GOT3 (cell line): ENCODE data around the gene TRMT11.
"Not testable (repeated sequence)": the region's sequence is repeated elsewhere in the genome, so short reads cannot be mapped to it uniquely, and the experiment has no call there.

Source experiments
- DNase-seq: peaks from one replicate; lab custom pipeline; 2025; ENCODE audit warnings: mixed read lengths; lab: John Stamatoyannopoulos, UW

TRMT11 gene

GRCh38 chr6:126047648-126048047, 61.3 kb downstream of the TRMT11 start:
- DNase-seq: no peak

DNA sequence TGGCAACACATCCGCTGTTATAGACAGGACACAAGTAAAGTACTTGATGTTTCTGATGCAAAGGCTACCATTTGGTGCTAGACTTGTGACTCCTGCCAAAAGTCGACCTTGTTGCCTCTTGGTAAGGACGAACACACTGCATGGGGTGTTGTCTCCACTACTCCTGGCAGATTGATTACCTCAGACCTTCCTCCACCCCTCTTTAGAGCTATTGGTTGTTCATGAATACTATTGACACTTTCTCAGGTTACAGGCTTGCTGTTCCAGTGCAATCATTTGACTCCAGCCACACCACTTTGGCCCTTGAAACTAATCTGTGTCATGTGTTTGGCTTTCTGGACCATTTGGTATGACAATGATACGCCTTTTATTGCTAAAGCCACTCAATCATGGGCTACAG, 62.3 kb downstream of the TRMT11 start:
- no peak for DNase-seq

DNA sequence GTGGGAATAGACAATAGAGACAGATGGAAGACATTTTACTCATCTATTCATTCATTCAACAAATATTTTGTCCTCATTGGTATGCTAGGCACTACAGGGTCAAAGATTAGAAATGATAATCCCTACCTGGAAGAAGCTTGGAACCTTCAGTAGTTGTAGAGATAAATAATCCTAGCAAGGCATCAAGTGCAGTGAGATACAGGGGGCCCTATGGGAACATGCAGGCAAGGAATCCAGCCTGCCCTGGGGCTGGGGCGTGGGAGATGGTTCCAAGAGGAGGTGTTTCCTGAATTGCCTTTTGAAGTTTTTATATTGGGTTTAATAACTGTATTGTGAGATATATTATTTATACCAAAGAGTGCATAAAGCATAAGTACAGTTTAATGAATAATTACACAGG, 64.5 kb downstream of the TRMT11 start:
- no peak for DNase-seq

- DNase-seq: no peak
Measured at GRCh38 chr6:126051791-126052190, 65.5 kb downstream of the TRMT11 start.

DNA sequence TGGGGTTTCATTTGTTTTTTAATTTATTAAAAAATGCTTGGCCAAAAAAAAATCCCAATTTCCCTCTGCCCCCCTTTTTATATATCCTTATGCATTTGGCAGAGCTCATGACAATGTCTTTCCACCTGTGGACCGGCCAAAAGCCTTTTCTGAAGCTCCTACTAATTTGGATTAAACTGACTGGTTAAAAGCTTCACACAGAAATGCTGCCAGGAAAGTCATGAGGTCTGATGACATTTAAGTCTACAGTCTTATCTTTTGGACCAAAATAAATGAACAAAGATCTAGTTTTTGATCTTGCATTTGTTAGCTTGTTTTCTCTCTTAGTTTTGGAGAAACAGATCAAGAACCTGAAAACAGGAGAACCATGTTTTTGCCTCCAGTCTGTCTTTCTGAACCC, 66.1 kb downstream of the TRMT11 start:
- DNase-seq: no peak

DNA sequence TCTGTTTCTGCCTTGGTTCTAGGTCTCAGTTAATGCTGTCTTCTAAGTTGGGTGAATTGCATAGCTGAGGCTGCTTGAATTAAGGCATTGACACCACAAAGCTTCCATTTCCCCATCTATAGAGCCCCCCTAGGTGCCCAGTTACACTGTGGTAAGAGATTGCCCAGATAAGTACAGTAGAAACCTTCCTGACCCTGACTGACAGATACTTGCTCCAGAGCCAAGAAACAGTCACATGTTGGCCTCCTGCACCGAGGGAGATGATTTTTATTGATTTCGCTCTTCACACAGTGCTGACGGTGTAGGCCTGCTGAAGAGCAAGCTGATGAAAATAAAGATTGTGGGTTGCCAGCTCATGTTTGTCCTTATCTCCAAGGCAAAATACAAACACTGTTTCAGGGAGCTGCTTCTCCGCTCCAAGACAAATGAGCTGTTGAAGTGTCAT, 67.9 kb downstream of the TRMT11 start:
- DNase-seq: no peak

DNA sequence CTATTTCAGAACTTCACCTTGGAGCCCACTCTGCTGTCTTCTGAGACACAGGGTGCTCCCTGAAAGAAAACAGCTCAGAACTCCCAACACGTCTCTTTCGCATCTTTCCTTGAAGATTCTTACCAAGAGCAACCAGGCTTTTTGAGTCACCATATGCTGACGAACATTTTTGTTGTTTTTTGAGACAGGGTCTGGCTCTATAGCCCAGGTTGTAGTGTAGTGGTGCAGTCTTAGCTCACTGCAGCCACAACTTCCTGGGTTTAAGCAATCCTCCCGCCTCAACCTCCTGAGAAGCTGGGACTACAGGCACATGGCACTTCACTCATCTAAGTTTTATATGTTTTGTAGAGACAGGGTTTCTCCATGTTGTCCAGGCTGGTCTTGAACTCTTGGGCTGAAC, 68.5 kb downstream of the TRMT11 start:
- DNase-seq: no peak

- DNase-seq: no peak
Measured at GRCh38 chr6:126055449-126055848, 69.1 kb downstream of the TRMT11 start.

GRCh38 chr6:126056355-126057004, 70.1 kb downstream of the TRMT11 start:
- DNase-seq: no peak

DNA sequence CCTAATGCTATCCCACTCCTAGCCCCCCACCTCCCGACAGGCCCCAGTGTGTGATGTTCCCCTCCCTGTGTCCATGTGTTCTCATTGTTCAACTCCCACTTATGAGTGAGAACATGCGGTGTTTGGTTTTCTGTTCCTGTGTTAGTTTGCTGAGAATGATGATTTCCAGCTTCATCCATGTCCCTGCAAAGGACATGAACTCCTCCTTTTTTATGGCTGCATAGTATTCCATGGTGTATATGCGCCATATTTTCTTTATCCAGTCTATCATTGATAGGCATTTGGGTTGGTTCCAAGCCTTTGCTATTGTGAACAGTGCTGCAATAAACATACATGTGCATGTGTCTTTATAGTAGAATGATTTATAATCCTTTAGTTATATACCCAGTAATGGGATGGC, 71.7 kb downstream of the TRMT11 start:
- DNase-seq: not testable (repeated sequence)

DNA sequence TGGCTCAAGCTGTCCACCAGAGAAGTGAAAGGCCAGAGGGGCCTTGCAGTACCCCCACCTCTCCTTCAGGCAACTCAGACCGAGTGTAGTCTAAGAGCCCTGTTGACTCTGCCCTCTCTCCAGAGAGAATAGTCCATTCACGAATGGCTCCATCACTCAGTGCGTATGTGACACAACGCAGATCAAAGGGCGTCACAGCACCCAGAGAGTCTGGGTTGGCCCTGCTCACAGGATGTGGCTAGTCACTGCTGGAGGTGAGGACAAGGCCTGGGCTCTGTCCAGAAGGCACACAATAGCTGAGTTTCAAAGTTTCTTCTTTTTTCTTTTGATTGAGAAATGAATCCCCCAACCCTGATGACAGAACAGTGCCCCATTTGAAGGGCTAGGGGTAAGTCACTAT, 74.1 kb downstream of the TRMT11 start:
- no peak for DNase-seq

GRCh38 chr6:126063512-126064146, 77.3 kb downstream of the TRMT11 start:
- DNase-seq: no peak

GRCh38 chr6:126064257-126064747, 78.0 kb downstream of the TRMT11 start:
- DNase-seq: no peak

DNA sequence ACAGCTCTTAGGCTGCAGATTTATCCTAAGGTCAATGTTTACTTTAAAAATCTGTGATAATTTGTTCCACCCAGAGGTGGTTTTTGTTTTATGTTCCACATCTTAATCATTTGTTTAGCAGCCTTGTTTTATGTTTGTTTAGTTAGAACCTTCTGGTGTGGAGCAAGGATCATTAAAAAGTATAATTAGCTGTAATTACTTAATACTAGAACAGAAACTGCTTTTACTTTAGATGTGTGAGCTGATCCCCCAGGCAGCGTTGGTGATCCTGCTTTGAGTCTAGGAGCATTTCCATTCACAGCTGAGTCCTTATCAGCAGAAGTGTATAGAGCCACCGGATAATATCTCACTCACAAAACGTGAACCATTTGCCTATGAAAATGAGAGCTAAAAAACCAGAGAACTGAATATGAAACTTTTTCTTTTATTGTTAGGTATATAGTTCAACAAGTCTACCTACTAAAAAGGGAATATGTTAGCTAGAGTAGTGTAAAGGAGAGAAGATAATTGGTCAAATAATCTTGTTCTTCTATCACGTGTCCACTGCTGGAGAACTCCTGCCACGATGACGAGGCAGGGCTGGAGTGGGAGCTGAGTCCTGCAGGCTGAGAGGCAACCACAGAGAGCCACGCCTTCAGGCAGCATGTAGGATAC, 78.5 kb downstream of the TRMT11 start:
- DNase-seq: no peak

- no peak for DNase-seq
Measured at GRCh38 chr6:126066053-126067048, 80.0 kb downstream of the TRMT11 start.

GRCh38 chr6:126067073-126067472, 80.7 kb downstream of the TRMT11 start:
- no peak for DNase-seq

- no peak for DNase-seq
Measured at GRCh38 chr6:126069449-126069848, 83.1 kb downstream of the TRMT11 start.

- no peak for DNase-seq
Measured at GRCh38 chr6:126071000-126071647, 84.8 kb downstream of the TRMT11 start.

GRCh38 chr6:126072172-126072571, 85.8 kb downstream of the TRMT11 start:
- no peak for DNase-seq

DNA sequence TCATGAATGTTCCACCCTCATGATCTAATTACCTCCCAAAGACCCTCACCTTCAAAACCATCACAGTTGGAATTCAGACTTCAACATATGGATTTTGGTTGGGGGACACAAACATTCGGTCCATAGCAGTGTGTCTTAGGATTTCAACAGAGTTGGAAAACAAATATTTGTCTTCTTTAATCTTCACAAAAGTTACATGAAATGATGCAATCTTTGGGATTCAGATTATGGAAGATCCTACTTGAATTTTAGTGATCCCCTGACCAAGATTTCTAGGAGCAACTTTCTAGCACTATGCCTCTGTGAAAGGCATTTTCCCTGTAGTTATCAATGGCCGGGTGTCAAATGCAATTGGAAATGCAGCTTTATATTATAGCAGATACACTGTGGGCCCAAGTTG, 86.5 kb downstream of the TRMT11 start:
- DNase-seq: no peak

- DNase-seq: no peak
Measured at GRCh38 chr6:126075335-126076071, 89.2 kb downstream of the TRMT11 start.
